ENCODE results near the gene EBLN2.

- no peak for TF ChIP-seq POLR2AphosphoS5 (IDR thresholded peaks at IDR 0.05; ENCODE audit: low read depth, low read length)
- TF ChIP-seq CTCF (IDR thresholded peaks at IDR 0.05): no peak
- no peak for TF ChIP-seq GABPA (IDR thresholded peaks at IDR 0.05; ENCODE audit: low read depth)
- TF ChIP-seq REST (IDR thresholded peaks at IDR 0.05; ENCODE audit: low read depth, low read length): no peak
- TF ChIP-seq FOXJ3 (CRISPR knock-in tag; IDR thresholded peaks at IDR 0.05): no peak
- TF ChIP-seq PBX3 (IDR thresholded peaks at IDR 0.05): no peak
- no peak for TF ChIP-seq SMC3 (IDR thresholded peaks at IDR 0.05; ENCODE audit: low read depth, low read length)
- no peak for TF ChIP-seq RFX5 (IDR thresholded peaks at IDR 0.05; ENCODE audit: low read length)
- no peak for TF ChIP-seq EP300 (IDR thresholded peaks at IDR 0.05; ENCODE audit: borderline replicate concordance in 1 of 2, low read depth in 1 of 2, low read length in 1 of 2)
Measured at GRCh38 chr3:73024836-73025235, 36.6 kb upstream of the EBLN2 start.
